ENCODE measurements around the gene PTGFRN.

PTGFRN gene

GRCh38 chr1:116954440-116954839 is 44.7 kb downstream of the PTGFRN start:
- Histone ChIP-seq H3K4me1 (ENCODE audit: control insufficient read depth, insufficient read depth, low read length, poor library complexity, severe bottlenecking) (peaks cover 21% of the 10 kb centered on the region), H3K36me3 (ENCODE audit: control insufficient read depth, insufficient read depth, low read length) (peaks cover 11% of the 10 kb centered on the region), H3K9me3 (ENCODE audit: control insufficient read depth, low read length) (no peaks in the 10 kb centered on the region), H3K27ac (ENCODE audit: low read depth, low read length, severe bottlenecking) (no peak overlapping the region), H3K4me3 (ENCODE audit: extremely low read depth, insufficient read depth, low read length, poor library complexity, severe bottlenecking) (no peak overlapping the region)
- WGBS, 2 experiments (ENCODE audit: insufficient coverage in 2 of 2), result 100% methylated on average over 1 to 2 of the region's 3 CpGs

DNA sequence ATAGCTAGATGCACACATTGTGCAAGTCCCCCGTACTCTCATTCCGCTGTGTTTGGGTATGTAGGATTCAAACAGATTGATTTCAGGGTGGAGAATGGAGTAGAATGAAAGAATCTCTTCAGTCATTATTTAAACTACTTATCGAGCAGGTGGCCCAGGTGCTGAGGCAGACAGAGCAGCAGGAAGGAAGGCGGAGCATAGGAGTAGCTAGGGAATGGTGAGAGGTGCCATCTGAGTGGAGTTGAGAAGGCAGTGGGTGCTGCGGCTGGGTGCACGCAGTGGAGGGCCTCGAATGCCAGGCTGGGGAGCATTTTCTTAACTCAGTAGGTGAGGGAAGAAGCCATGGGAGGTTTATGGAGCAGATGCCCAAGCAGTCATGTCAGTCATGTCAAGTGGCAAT is 46.7 kb downstream of the PTGFRN start:
- Histone ChIP-seq H3K4me1 (ENCODE audit: control insufficient read depth, insufficient read depth, low read length, poor library complexity, severe bottlenecking) (peaks cover 7% of the 10 kb centered on the region), H3K36me3 (ENCODE audit: control insufficient read depth, insufficient read depth, low read length) (peaks cover 11% of the 10 kb centered on the region), H3K9me3 (ENCODE audit: control insufficient read depth, low read length) (no peaks in the 10 kb centered on the region), H3K27ac (ENCODE audit: low read depth, low read length, severe bottlenecking) (no peak overlapping the region), H3K4me3 (ENCODE audit: extremely low read depth, insufficient read depth, low read length, poor library complexity, severe bottlenecking) (no peak overlapping the region)
- 93 to 99% methylated on average over 5 of the region's 7 CpGs for WGBS, 2 experiments (ENCODE audit: insufficient coverage in 2 of 2)

DNA sequence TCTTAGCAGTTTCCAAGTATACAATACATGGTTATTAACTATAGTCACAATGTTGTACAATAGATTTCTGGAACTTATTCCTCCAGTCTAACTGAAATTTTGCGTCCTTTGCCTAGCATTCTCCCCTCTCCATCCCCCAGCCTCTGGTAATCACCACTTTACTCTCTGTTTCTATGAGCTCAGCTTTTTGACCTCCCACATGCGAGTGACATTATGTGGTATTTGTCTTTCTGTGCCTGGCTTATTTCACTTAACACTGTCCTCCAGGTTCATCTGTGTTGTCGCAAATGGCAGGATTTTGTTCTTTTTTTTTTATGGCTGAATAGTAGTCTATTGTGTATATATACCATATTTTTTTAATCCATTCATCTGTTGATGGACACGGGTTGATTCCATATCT is 47.9 kb downstream of the PTGFRN start:
- Histone ChIP-seq H3K4me3 (ENCODE audit: extremely low read depth, insufficient read depth, low read length, poor library complexity, severe bottlenecking) (no peak overlapping the region), H3K36me3 (ENCODE audit: control insufficient read depth, insufficient read depth, low read length) (peaks cover 20% of the 10 kb centered on the region), H3K4me1 (ENCODE audit: control insufficient read depth, insufficient read depth, low read length, poor library complexity, severe bottlenecking) (peaks cover 4% of the 10 kb centered on the region), H3K9me3 (ENCODE audit: control insufficient read depth, low read length) (no peaks in the 10 kb centered on the region), H3K27ac (ENCODE audit: low read depth, low read length, severe bottlenecking) (no peak overlapping the region)
- WGBS, 2 experiments (ENCODE audit: insufficient coverage in 2 of 2), result 92% methylated on average over 2 of the region's 4 CpGs; no CpG with 5 or more reads in 1 of the 2 experiments

- H3K9me3 ChIP-seq (ENCODE audit: control insufficient read depth, low read length), result no peaks in the 10 kb centered on the region
- H3K4me1 ChIP-seq (ENCODE audit: control insufficient read depth, insufficient read depth, low read length, poor library complexity, severe bottlenecking), result peaks cover 4% of the 10 kb centered on the region
- H3K36me3 ChIP-seq (ENCODE audit: control insufficient read depth, insufficient read depth, low read length), result peaks cover 16% of the 10 kb centered on the region
- no peak overlapping the region for H3K4me3 ChIP-seq (ENCODE audit: extremely low read depth, insufficient read depth, low read length, poor library complexity, severe bottlenecking)
- no peak overlapping the region for H3K27ac ChIP-seq (ENCODE audit: low read depth, low read length, severe bottlenecking)
- 85 to 94% methylated on average over 3 of the region's 4 CpGs for WGBS, 2 experiments (ENCODE audit: insufficient coverage in 2 of 2)
These were observed 48.4 kb downstream of the PTGFRN start for GRCh38 chr1:116958110-116958509.

- Histone ChIP-seq H3K9me3 (ENCODE audit: control insufficient read depth, low read length) (no peaks in the 10 kb centered on the region), H3K27ac (ENCODE audit: low read depth, low read length, severe bottlenecking) (no peak overlapping the region), H3K36me3 (ENCODE audit: control insufficient read depth, insufficient read depth, low read length) (peaks cover 16% of the 10 kb centered on the region), H3K4me1 (ENCODE audit: control insufficient read depth, insufficient read depth, low read length, poor library complexity, severe bottlenecking) (peaks cover 4% of the 10 kb centered on the region), H3K4me3 (ENCODE audit: extremely low read depth, insufficient read depth, low read length, poor library complexity, severe bottlenecking) (no peak overlapping the region)
- WGBS, 2 experiments (ENCODE audit: insufficient coverage in 2 of 2), result 88 to 89% methylated on average over 1 of the region's 2 CpGs
These were observed 49.3 kb downstream of the PTGFRN start for GRCh38 chr1:116958977-116959376.

DNA sequence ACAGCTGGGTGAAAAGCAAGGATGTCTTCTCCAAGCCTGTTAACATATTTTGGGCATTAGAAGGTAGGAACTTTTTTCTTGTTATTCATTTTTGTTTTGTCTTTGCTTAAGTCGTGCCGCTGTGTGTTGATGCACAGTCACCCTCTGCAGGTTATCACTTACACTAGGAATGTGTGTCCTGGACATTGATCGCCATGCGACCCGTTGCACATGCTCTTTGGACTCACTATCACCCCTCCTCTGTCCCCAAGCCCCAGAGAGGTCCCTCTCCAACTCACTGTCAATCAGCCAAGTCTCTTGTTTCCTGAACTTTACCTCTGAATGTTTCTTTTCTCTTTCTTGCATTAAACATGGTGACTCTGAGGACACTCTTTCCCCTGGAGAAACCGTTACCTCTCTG is 51.9 kb downstream of the PTGFRN start:
- no peak overlapping the region for H3K4me3 ChIP-seq (ENCODE audit: extremely low read depth, insufficient read depth, low read length, poor library complexity, severe bottlenecking)
- no peaks in the 10 kb centered on the region for H3K9me3 ChIP-seq (ENCODE audit: control insufficient read depth, low read length)
- peaks cover 19% of the 10 kb centered on the region for H3K36me3 ChIP-seq (ENCODE audit: control insufficient read depth, insufficient read depth, low read length)
- H3K4me1 ChIP-seq (ENCODE audit: control insufficient read depth, insufficient read depth, low read length, poor library complexity, severe bottlenecking), result peaks cover 4% of the 10 kb centered on the region
- H3K27ac ChIP-seq (ENCODE audit: low read depth, low read length, severe bottlenecking), result no peak overlapping the region
- 97 to 98% methylated on average over 6 of the region's 6 CpGs for WGBS, 2 experiments (ENCODE audit: insufficient coverage in 2 of 2)

DNA sequence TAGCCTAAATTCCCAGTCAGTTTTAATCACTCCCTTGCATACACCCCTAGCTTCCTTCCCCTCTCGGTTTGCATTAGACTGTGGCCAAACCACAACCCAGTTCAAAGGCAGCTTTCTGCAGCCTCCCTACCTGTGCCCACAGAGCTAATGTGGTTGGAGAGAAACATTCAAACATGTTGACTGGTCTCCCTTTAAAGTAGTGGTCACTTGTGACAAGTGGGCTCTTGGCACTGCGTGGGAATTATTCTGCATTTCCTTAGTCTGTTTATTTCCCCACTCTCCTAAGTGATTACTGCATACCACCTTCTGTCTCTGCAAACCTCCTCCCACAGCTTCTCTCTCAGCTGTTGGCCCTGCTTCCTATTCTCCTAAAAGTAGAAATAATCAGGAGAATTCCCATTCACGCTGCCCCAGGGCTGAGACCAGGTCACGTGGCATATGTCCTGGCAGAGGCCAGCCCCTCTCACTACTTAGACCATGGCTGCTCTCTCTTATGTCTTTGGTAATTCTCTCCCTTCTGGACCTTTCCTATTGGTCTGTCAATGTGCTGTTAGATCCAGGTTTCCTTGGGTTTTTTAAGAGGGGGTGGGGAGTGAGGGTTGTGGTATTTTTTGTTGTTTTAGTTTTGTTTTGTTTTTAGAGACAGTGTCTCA is 53.4 kb downstream of the PTGFRN start:
- H3K36me3 ChIP-seq (ENCODE audit: control insufficient read depth, insufficient read depth, low read length), result peaks cover 30% of the 10 kb centered on the region
- H3K4me1 ChIP-seq (ENCODE audit: control insufficient read depth, insufficient read depth, low read length, poor library complexity, severe bottlenecking), result peaks cover 4% of the 10 kb centered on the region
- H3K4me3 ChIP-seq (ENCODE audit: extremely low read depth, insufficient read depth, low read length, poor library complexity, severe bottlenecking), result no peak overlapping the region
- no peak overlapping the region for H3K27ac ChIP-seq (ENCODE audit: low read depth, low read length, severe bottlenecking)
- 100% methylated on average over 3 of the region's 4 CpGs for WGBS, 2 experiments (ENCODE audit: insufficient coverage in 2 of 2)
- no peaks in the 10 kb centered on the region for H3K9me3 ChIP-seq (ENCODE audit: control insufficient read depth, low read length)

DNA sequence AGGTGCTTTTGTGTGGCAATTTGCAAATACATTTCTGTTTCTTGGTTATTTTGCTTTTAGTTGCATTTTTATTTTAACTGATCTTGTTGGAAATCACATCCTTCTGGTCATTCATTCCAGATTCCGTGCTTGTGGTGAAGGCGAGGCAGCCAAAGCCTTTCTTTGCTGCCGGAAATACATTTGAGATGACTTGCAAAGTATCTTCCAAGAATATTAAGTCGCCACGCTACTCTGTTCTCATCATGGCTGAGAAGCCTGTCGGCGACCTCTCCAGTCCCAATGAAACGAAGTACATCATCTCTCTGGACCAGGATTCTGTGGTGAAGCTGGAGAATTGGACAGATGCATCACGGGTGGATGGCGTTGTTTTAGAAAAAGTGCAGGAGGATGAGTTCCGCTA is 57.1 kb downstream of the PTGFRN start:
- 96 to 97% methylated on average over 9 to 11 of the region's 11 CpGs for WGBS, 2 experiments (ENCODE audit: insufficient coverage in 2 of 2)
- Histone ChIP-seq H3K36me3 (ENCODE audit: control insufficient read depth, insufficient read depth, low read length) (peaks cover 25% of the 10 kb centered on the region), H3K4me3 (ENCODE audit: extremely low read depth, insufficient read depth, low read length, poor library complexity, severe bottlenecking) (no peak overlapping the region), H3K9me3 (ENCODE audit: control insufficient read depth, low read length) (no peaks in the 10 kb centered on the region), H3K4me1 (ENCODE audit: control insufficient read depth, insufficient read depth, low read length, poor library complexity, severe bottlenecking) (no peaks in the 10 kb centered on the region), H3K27ac (ENCODE audit: low read depth, low read length, severe bottlenecking) (no peak overlapping the region)

GRCh38 chr1:116968724-116969123 is 59.0 kb downstream of the PTGFRN start:
- Histone ChIP-seq H3K4me1 (ENCODE audit: control insufficient read depth, insufficient read depth, low read length, poor library complexity, severe bottlenecking) (no peaks in the 10 kb centered on the region), H3K27ac (ENCODE audit: low read depth, low read length, severe bottlenecking) (no peak overlapping the region), H3K36me3 (ENCODE audit: control insufficient read depth, insufficient read depth, low read length) (peaks cover 24% of the 10 kb centered on the region), H3K4me3 (ENCODE audit: extremely low read depth, insufficient read depth, low read length, poor library complexity, severe bottlenecking) (no peak overlapping the region), H3K9me3 (ENCODE audit: control insufficient read depth, low read length) (peaks cover 2% of the 10 kb centered on the region)
- no CpG with 5 or more reads among the region's 3 CpGs for WGBS, 2 experiments (ENCODE audit: insufficient coverage in 2 of 2)

- no peak overlapping the region for H3K27ac ChIP-seq (ENCODE audit: low read depth, low read length, severe bottlenecking)
These were observed 61.6 kb downstream of the PTGFRN start for GRCh38 chr1:116971258-116971860.

GRCh38 chr1:116971965-116972673 is 62.4 kb downstream of the PTGFRN start:
- Histone ChIP-seq H3K4me3 (ENCODE audit: extremely low read depth, insufficient read depth, low read length, poor library complexity, severe bottlenecking) (no peak overlapping the region), H3K9me3 (ENCODE audit: control insufficient read depth, low read length) (peaks cover 4% of the 10 kb centered on the region), H3K36me3 (ENCODE audit: control insufficient read depth, insufficient read depth, low read length) (peaks cover 29% of the 10 kb centered on the region), H3K27ac (ENCODE audit: low read depth, low read length, severe bottlenecking) (peak overlapping the region; percentile 5), H3K4me1 (ENCODE audit: control insufficient read depth, insufficient read depth, low read length, poor library complexity, severe bottlenecking) (no peaks in the 10 kb centered on the region)
- WGBS, 2 experiments (ENCODE audit: insufficient coverage in 2 of 2), result 90 to 100% methylated on average over 2 to 5 of the region's 6 CpGs

More at GRCh38 chr1:116971258-116971860, 61.6 kb downstream of the PTGFRN start:
- Histone ChIP-seq H3K4me1 (ENCODE audit: control insufficient read depth, insufficient read depth, low read length, poor library complexity, severe bottlenecking) (no peaks in the 10 kb centered on the region), H3K9me3 (ENCODE audit: control insufficient read depth, low read length) (peaks cover 4% of the 10 kb centered on the region), H3K4me3 (ENCODE audit: extremely low read depth, insufficient read depth, low read length, poor library complexity, severe bottlenecking) (no peak overlapping the region), H3K36me3 (ENCODE audit: control insufficient read depth, insufficient read depth, low read length) (peaks cover 32% of the 10 kb centered on the region)
- 79 to 80% methylated on average over 3 of the region's 4 CpGs for WGBS, 2 experiments (ENCODE audit: insufficient coverage in 2 of 2)

Data from mesodermal cell (in vitro differentiated cells).